HG03066 (cell line): Measurements from ENCODE around the gene RNF150.
A peak's percentile ranks its signal among the peaks of the same experiment; 100 is the strongest.

Experiments
- ATAC-seq: cut with Tn5 transposase; IDR thresholded peaks from one replicate; pipeline ENCODE4 v1.9.1; 2021; ENCODE audit warnings: low read depth; ENCODE audit not compliant: unreplicated experiment

RNF150 gene

GRCh38 chr4:140875746-140876452 is 257.4 kb downstream of the RNF150 start:
- no peak for ATAC-seq

DNA sequence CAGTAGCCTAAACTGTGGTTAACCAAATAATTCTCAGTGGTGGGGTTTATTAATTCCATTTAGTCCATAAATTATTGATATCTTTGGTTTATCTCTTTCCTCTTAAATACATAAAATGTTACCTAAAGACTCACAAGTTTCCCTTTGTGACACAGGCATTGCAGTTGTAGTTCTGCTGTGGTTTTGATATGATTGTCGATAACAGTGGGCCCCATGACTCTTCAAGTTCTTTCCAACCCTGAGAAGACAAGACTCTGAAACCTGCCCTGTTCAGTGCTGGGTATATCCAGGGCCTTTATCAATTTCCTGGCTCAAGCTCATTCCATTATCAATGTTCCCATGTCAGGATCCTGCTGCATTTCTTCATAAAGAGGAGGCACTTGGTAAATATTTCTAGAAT is 259.2 kb downstream of the RNF150 start:
- no peak for ATAC-seq

DNA sequence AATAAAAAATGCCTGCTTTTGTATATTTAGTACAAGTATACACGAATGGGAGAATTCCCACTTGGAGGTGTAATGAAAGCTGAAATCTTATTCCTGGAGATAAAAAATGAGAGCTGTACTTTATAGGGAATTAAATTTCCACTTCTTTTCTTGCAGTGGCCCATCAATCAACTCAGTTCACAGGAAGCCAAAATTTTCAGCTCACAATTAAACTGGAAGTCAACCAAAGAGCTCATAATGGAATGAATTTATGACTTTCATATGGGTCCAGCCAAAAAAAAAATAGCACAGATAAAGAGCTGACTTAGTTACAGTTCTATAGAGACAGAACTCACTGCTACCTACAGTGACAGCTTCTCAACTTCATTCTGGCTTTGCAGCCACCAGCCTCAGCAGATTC is 261.9 kb downstream of the RNF150 start:
- ATAC-seq = no peak

- ATAC-seq = no peak
Measured at GRCh38 chr4:140870427-140870826, 262.8 kb downstream of the RNF150 start.

GRCh38 chr4:140869446-140869845 is 263.8 kb downstream of the RNF150 start:
- ATAC-seq = no peak

- no peak for ATAC-seq
Measured at GRCh38 chr4:140867356-140867755, 265.9 kb downstream of the RNF150 start.

- no peak for ATAC-seq
Measured at GRCh38 chr4:140866492-140867005, 266.7 kb downstream of the RNF150 start.

GRCh38 chr4:140865253-140866217 is 267.7 kb downstream of the RNF150 start:
- ATAC-seq = no peak

DNA sequence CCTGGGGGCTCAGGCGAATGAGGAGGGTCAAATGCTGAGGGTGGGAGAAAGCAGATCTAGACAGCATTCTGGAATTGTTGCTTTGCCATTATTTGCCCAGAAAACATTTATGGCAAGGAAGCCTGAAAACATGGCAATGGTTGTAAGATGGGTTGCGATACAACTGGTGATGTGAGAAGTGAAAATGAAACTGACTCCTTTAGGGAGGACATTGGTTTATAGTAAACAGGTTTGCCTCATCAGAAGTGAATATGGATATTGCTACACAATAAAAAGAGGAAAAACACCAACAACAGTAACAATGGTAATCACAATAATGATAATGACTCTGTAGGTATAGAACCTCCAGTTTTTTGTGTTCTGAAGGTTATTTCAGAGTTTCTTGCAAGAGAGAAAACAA is 270.1 kb downstream of the RNF150 start:
- ATAC-seq = no peak

DNA sequence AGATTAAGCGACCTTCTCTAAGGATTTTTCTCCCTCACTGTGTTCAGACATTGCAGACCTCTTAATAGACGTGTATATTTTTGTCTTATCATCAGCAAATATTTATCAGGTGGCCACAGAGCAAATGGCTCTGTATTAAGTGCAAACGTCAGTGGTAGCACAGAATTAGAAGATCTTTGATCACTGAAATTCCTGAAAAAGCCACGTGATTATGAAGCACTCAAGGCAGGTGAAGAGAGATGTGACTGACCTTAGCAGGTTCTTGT is 271.2 kb downstream of the RNF150 start:
- ATAC-seq = no peak

DNA sequence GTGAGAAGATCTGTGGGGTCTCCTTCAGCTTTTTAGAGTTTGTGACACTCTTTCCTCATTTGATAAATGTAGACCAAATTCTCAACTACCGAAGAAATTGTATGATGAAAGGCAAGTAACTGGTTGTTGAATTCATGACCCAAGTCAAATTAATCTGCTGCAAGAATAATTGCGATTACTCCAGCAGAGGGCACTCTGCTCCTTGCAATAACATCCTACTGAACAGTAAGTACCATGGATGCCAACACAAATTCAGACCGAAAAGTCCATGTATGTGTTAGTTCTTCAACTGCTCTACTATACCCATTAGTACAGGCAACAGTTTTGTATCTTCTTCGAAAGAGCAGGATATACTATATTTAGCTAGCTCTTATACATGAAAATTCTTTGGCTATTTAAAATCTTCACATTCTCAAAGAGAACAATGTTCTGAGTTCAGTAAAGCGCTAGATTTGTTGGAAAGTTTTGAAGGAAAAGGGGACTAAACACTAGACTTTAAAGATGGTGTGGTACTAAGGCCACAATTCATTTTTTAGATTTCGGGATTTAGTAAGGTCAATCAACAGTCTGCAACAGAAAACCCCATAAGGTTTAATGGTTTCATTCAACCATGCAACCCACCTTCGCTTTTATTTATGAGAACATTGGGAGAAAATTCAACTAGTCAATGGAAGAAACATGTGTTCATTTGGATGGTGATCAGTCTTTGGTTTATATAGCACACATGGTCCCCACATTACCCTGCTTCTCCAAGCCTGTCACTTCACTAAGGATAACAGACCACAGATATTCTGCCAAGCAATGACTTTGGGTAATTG is 271.7 kb downstream of the RNF150 start:
- peak; percentile 83 for ATAC-seq

- no peak for ATAC-seq
Measured at GRCh38 chr4:140858897-140859296, 274.4 kb downstream of the RNF150 start.

- no peak for ATAC-seq
Measured at GRCh38 chr4:140857111-140857510, 276.2 kb downstream of the RNF150 start.

- no peak for ATAC-seq
Measured at GRCh38 chr4:140856621-140857062, 276.6 kb downstream of the RNF150 start.

DNA sequence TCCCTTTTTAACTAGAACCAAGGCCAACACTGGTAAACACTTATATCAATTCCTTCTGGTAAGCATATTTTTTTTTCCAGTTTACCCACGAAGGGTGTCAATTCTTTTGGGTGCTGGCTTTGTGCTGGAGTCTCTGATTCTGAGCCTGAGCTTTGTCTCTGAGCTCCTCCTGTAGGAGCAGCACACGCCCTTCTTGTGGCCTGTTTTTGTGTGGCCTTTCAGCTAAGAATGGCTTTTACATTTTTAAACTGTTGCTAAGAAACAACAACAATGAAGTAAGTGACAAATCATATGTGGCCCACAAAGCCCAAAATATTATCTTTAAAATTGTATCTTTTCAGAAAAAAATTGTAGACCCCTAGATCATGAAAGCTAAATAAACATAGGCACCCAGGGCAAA is 279.1 kb downstream of the RNF150 start:
- ATAC-seq = no peak

- ATAC-seq = no peak
Measured at GRCh38 chr4:140851804-140852203, 281.5 kb downstream of the RNF150 start.

DNA sequence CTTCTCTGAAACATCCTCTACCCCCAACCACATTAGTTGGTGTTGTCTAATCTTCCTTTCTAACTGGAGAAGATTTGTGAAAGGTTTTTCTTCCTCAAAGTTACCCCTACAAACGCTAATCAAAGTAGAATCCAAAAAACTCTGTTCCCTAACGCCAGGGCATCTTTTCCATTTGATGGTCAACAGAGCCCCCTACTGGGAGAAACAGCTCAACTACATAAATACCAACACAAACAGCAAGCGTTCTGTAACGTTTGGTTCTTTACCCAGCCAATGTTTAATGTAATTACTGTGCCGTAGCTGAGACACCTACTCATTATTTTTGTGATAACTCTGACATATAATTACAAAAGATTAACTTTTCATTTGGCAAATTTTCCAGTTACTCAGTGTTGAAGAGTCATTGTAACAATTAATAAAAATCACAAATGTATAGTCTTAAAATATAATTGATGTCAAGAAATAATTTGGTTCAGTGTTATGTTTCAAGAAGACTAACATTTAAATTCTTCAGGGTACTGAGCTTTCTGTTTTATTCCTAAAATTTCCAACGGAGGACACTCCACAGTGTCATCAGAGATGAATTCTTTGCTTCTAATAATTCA is 282.1 kb downstream of the RNF150 start:
- peak; percentile 79 for ATAC-seq

GRCh38 chr4:140849526-140849925 is 283.7 kb downstream of the RNF150 start:
- no peak for ATAC-seq

DNA sequence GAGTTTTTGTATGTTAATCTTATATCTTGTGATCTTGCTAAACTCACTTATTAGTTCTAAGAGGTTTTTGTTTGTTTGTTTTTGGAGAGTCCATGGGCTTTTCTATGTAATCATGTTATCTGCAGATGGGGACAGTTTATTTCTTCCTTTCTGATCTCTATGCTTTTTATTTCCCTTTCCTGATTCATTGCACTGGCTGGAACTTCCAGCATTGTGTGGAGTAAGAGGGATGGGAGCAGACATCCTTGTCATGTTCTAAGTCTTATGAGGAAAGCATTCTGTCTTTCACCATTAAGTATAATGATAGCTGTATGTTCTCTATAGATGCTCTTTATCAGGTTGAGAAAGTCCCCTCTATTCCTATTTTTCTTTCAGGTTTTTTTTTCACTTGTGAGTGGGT is 286.5 kb downstream of the RNF150 start:
- no peak for ATAC-seq

- ATAC-seq = no peak
Measured at GRCh38 chr4:140844061-140844460, 289.2 kb downstream of the RNF150 start.
